ENCODE results near the gene VAMP1.
"Not testable (repeated sequence)": the region's sequence is repeated elsewhere in the genome, so short reads cannot be mapped to it uniquely, and the experiment has no call there.

The VAMP1 gene

DNA sequence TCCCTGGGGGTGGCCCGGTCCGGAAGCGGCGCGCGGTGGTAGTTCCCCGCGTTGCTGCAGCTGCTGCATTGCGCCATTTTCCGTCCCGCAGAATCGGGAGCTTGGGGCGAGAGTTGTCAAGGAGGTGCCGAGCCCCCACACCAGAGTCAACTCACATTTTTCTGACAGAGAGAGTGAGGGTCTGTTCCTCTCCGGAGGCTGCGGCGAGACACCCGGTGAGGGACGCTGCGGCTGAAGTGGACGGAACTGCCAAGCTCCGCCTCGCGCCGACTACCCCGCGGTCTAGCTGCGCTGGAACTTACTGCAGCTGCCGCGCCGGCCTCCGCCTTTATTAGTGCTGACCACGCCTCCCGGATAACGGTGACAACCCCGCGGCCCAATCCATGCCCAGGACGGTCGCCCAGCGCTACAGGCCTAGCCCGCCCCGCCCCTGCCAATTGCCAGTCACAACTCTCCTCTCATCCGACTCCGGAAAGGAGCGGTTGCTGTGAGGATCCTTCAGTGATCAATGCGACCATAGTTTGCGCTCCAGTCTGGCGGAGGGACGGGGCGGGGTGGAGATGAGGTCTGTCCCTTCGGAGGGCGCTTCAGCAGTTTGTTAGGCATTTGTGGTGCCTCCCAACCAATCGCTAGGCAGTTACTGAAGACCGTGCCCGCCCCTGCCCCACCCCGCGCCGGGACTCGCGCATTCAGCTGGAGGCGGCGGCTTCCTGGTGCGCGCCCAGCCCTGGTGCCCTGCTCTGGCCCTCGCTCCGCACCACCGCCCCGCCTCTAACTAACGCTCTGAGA lies at the start of gene VAMP1:
Gene VAMP1 (minus strand): TSS at position 303 of the 789 bp plus-strand sequence. CDS start 146 bp downstream, at position 157.
- DNase-seq: peak; percentile 95

DNA sequence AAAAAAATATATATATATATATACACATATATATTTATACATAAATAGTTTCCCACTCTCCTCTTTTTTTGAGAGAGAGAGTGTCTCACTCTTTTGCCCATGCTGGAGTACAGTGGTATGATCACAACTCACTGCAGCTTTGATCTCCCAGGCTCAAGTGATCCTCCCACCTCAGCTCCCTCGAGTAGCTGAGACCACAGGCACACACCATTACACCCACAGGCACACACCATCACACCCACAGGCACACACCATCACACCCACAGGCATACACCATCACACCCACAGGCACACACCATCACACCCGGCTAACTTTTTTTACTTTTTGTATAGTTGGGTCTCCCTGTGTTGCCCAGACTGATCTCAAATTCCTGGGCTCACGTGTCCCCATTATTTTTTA lies 49.7 kb upstream of the VAMP1 start:
- DNase-seq: no peak

- no peak for DNase-seq
Observed at GRCh38 chr12:6508087-6508486, 37.6 kb upstream of the VAMP1 start.

DNA sequence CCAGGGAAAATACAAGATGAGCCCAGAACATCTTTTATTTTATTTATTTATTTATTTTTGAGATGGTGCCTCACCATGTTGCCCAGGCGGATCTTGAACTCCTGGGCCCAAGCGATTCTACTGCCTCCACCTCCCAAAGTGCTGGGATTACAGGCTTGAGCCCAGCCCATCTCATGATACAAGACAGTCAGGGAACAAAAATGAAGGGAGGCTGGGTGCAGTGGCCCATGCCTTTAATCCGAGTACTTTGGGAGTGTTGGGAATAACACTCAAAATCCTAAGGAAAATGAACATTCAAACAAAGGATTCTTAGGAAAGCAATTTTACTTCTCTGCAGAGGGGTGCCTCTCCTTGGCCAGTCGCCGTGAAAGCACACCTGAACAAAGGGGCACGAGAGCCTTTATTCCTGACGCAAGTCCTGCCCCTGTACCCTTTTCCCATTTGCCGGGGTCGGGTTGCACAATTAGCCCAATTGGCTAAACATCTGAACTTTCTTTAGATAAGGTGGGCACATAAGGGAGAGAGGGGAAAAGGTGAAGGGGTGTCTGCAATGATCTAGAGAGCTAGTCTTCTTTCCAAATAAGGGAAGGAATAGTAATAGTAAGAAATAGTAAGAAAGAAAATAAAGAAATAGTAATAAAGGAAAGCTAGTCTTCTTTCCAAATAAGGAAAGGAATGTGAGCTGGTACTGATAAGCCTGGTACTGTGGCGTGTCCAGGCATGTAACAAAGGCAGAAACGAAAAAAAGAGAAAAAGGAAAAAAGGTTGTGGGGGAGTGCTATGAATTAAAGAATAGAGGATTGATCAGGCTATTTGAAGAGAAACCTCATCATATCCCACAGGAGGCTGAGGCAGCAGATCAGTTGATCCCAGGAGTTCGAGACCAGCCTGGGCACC lies 36.9 kb upstream of the VAMP1 start:
- no peak for DNase-seq

GRCh38 chr12:6500466-6500865 lies 30.0 kb upstream of the VAMP1 start:
- no peak for DNase-seq

- DNase-seq: not testable (repeated sequence)
Observed at GRCh38 chr12:6497291-6497690, 26.8 kb upstream of the VAMP1 start.

GRCh38 chr12:6494968-6495367 lies 24.5 kb upstream of the VAMP1 start:
- no peak for DNase-seq

DNA sequence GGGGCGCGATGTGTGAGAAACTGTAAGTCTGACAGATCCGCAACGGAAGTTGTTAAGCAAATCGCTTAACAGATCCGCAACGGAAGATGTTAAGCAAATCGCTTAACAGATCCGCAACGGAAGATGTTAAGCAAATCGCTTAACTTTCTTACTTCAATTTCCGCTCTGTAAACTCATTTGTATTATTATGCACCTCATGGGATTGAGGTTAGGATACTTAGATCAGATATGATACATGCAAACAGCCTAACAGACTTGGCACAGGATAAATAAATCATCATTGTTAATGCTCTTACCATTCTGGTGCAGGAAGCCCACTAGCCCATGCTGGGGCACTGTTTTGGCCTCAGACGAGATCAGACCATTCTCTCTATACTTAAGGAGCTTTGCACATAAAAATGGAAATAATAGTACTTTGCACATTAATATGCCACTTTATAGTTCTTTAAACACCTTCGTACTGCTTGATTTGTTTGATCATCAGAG lies 23.8 kb upstream of the VAMP1 start:
- peak; percentile 41 for DNase-seq

DNA sequence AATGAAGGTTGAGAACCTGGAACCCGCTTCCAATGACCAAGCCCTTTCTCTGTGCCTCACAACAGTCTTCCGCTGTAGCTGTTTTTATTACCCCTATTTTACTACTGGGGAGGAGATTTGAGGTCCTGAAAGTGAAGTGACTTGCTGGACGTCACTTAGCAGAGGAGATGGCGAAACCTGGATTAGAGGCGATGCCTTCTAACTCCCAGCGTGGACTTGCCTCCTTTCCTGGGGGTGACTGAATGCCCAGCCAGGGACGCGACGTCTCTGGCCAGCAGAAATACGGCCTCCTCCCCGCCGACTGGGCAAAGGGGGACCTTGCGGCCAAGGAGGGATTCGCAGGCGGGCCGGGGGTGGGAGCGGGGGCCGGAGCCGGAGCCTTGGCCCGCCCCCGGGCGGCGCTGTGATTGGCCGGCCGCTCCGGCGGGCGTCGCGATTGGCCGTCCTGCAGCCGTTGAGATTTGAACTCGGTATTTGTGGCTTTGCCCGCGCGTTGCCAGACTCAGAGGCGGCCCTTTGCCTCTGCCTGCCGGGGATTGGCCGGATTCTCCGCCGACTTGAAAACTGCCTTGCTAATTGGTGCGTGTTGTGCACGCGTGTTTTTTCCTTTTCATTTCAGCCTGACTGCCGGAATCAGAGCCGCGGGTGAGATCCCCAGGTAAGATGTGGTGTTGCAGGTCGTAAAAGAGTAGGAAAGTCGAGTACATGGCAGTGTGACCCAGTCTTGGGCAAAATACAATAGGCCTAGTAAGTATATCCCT lies 23.2 kb upstream of the VAMP1 start, which contains the start of gene NCAPD2:
Gene NCAPD2 (plus strand): TSS at position 606 of the 761 bp plus-strand sequence. CDS start 997 bp downstream, outside the sequence.
- DNase-seq: peak; percentile 96

GRCh38 chr12:6492838-6493496 lies 22.5 kb upstream of the VAMP1 start, which contains the start of gene MRPL51:
MRPL51 (minus strand) TSS chr12:6493262; CDS start chr12:6493136, 126 bp downstream.
- DNase-seq: peak; percentile 93

- DNase-seq: not testable (repeated sequence)
Observed at GRCh38 chr12:6490673-6491072, 20.2 kb upstream of the VAMP1 start.

DNA sequence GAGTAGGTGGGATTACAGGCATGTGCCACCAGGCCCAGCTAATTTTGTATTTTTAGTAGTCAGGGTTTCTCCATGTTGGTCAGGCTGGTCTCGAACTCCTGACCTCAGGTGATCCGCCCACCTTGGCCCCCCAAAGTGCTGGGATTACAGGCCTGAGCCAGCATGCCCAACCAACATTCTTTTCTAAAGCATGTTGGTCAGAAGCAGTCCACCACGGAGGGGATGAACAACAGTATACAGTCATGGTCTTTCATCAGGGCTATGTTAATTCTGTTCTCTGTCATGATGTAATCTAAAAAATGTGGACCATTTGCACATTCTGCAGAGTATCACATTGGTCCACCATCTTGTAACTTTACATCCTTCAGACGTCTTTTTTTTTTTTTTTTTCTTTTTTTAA lies 19.0 kb upstream of the VAMP1 start:
- no peak for DNase-seq

- DNase-seq: no peak
Observed at GRCh38 chr12:6488240-6488639, 17.8 kb upstream of the VAMP1 start.

- no peak for DNase-seq
Observed at GRCh38 chr12:6478416-6478815, 7.9 kb upstream of the VAMP1 start.

- not testable (repeated sequence) for DNase-seq
Observed at GRCh38 chr12:6477601-6478377, 7.3 kb upstream of the VAMP1 start.

DNA sequence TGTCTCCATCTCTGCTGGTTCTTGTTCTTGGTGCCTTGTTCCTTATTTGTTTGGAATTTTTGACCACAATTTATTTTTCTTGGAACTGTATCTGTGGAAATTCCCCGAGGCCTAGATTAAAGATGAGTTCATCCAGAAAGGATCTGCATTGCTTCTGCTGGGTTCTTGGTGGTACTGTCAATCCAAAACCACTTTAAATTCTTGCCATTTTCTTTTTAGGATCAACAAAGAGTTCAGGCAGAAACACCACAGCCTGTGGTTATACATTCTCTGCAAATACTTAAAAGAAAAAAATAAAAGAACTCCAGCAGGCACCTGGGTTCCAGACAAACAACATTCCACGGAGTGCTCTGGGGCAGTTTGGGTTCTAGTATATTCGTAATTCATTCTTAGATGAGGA lies 6.0 kb upstream of the VAMP1 start:
- DNase-seq: no peak

GRCh38 chr12:6475233-6475975 lies 4.9 kb upstream of the VAMP1 start:
- not testable (repeated sequence) for DNase-seq

DNA sequence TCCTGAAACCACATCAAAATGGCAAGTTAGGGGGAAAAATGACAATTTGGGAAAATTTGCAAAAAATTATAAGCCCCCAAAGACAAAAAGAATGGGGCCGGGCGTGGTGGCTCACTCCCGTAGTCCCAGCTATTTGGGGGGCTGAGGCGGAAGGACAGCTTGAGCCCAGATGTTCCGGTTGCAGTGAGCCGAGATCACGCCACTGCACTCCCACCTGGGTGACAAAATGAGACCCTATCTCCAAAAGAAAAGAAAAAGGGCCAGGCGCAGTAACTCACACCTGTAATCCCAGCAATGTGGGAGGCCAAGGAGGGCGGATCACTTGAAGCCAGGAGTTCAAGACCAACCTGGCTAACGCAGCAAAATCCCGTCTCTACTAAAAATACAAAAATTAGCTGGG lies 2.0 kb upstream of the VAMP1 start:
- DNase-seq: no peak

DNA sequence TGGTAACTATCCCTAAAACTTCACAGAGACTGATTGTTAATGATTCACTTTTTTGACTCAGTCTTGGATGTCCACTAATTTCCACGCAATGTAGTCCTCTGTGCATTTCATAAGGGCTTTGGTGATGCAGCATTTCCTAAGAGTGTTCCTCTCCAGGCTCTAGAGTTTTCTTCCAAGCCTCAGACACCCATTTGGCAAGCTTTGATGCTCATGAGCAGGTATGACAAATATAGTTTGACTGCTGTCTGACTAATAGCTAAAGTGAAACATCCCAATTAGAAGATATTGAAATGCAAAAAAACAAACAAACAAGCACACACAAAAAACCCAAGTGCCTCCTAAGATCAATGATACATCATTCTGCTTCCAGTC lies 1.5 kb upstream of the VAMP1 start:
- DNase-seq: no peak

- no peak for DNase-seq
Observed at GRCh38 chr12:6469609-6470374, 685 bp downstream of the VAMP1 start.
